Mucosa of gallbladder (tissue), 1 donor: ENCODE measurements around the gene CLDN34. TPM values are rescaled to one million over a fixed set of nuclear protein-coding genes. Genes with fewer than 3 reads are reported as not detected.

Source experiments
- DNase-seq: peaks from one replicate; pipeline ENCODE4 v3.0.0-alpha.2; 2020; ENCODE audit warnings: low spot score
- total RNA-seq: library from RNA; stranded (reverse); gene quantifications from one replicate; pipeline ENCODE4 v1.2.1, GENCODE V29; 2021
- donor health status: DM: no; HTN: no; CAD: no.

The CLDN34 gene
- total RNA-seq, result 0.43 TPM

- no peak for DNase-seq
These were observed at the start of gene CLDN34 for GRCh38 chrX:9966775-9967408. Gene CLDN34 (plus strand): TSS chrX:9967358. CDS start chrX:9967358, 0 bp downstream.

GRCh38 chrX:9917861-9918260 lies 49.3 kb upstream of the CLDN34 start:
- no peak for DNase-seq

- no peak for DNase-seq
These were observed 47.5 kb upstream of the CLDN34 start for GRCh38 chrX:9919632-9920172.

- no peak for DNase-seq
These were observed 45.8 kb upstream of the CLDN34 start for GRCh38 chrX:9921407-9921806.

- DNase-seq, result no peak
These were observed 43.8 kb upstream of the CLDN34 start for GRCh38 chrX:9923357-9923756.

GRCh38 chrX:9926002-9926401 lies 41.2 kb upstream of the CLDN34 start:
- DNase-seq, result no peak

GRCh38 chrX:9927698-9928482 lies 39.3 kb upstream of the CLDN34 start:
- DNase-seq, result no peak

GRCh38 chrX:9935436-9935835 lies 31.7 kb upstream of the CLDN34 start:
- DNase-seq, result no peak

- DNase-seq, result no peak
These were observed 29.4 kb upstream of the CLDN34 start for GRCh38 chrX:9937761-9938160.

- DNase-seq, result no peak
These were observed 28.6 kb upstream of the CLDN34 start for GRCh38 chrX:9938516-9938915.

- DNase-seq, result no peak
These were observed 26.7 kb upstream of the CLDN34 start for GRCh38 chrX:9940421-9940820.

- DNase-seq, result no peak
These were observed 25.1 kb upstream of the CLDN34 start for GRCh38 chrX:9942086-9942485.

- DNase-seq, result no peak
These were observed 23.7 kb upstream of the CLDN34 start for GRCh38 chrX:9943420-9943819.

GRCh38 chrX:9947131-9947794 lies 19.9 kb upstream of the CLDN34 start:
- DNase-seq, result no peak

- DNase-seq, result no peak
These were observed 18.8 kb upstream of the CLDN34 start for GRCh38 chrX:9948406-9948805.

- peak; percentile 23 for DNase-seq
These were observed 14.9 kb upstream of the CLDN34 start for GRCh38 chrX:9952300-9952699.

GRCh38 chrX:9953396-9953795 lies 13.8 kb upstream of the CLDN34 start:
- DNase-seq, result no peak

- DNase-seq, result no peak
These were observed 11.7 kb upstream of the CLDN34 start for GRCh38 chrX:9955506-9955905.

GRCh38 chrX:9957743-9958142 lies 9.4 kb upstream of the CLDN34 start:
- no peak for DNase-seq

- no peak for DNase-seq
These were observed 9.0 kb upstream of the CLDN34 start for GRCh38 chrX:9958183-9958582.

GRCh38 chrX:9961750-9962149 lies 5.4 kb upstream of the CLDN34 start:
- DNase-seq, result no peak

- no peak for DNase-seq
These were observed 10.5 kb downstream of the CLDN34 start for GRCh38 chrX:9977635-9978034.

GRCh38 chrX:9980401-9980800 lies 13.2 kb downstream of the CLDN34 start:
- DNase-seq, result no peak
